GM23338 (cell line): ENCODE measurements around the gene SEH1L. TPM values are rescaled to one million over a fixed set of nuclear protein-coding genes. Genes with fewer than 3 reads are reported as not detected.

ENCODE experiments used
- ATAC-seq: fragments of 200-7000 bp; cut with Tn5 transposase; 3 replicates; pipeline ENCODE4 v1.9.1; 2020
- DNase-seq: peaks from one replicate; pipeline ENCODE4 v3.0.0-alpha.2; 2015; ENCODE audit warnings: low spot score
- H2AFZ ChIP-seq: fragments of 200-600 bp; sonication (generic); 2 replicates; pipeline ENCODE4 v1.8.0; 2016; ENCODE audit warnings: antibody characterized with exemption, mild to moderate bottlenecking, moderate library complexity
- H3F3A ChIP-seq: fragments of 200-600 bp; sonication (generic); replicated peaks from 2 replicates; pipeline ENCODE4 v1.8.0; 2017; ENCODE audit warnings: antibody characterized with exemption, mixed run types, low read depth
- H3K27ac ChIP-seq: fragments of 200-600 bp; sonication (generic); 2 replicates; pipeline ENCODE4 v1.6.1; 2016; ENCODE audit warnings: low read depth
- H3K27me3 ChIP-seq: fragments of 200-600 bp; sonication (generic); 2 replicates; pipeline ENCODE4 v1.8.0; 2016; ENCODE audit warnings: mild to moderate bottlenecking, mixed run types, moderate library complexity; ENCODE audit not compliant: insufficient read depth
- H3K36me3 ChIP-seq: fragments of 200-600 bp; sonication (generic); 2 replicates; pipeline ENCODE4 v1.8.0; 2016; ENCODE audit warnings: mild to moderate bottlenecking; ENCODE audit not compliant: insufficient read depth
- H3K4me1 ChIP-seq: fragments of 200-600 bp; sonication (generic); 2 replicates; pipeline ENCODE4 v1.8.0; 2016; ENCODE audit warnings: mild to moderate bottlenecking, moderate library complexity; ENCODE audit not compliant: insufficient read depth
- H3K4me2 ChIP-seq: fragments of 200-600 bp; sonication (generic); 2 replicates; pipeline ENCODE4 v1.7.1; 2017; ENCODE audit warnings: mixed run types
- H3K4me3 ChIP-seq: fragments of 200-600 bp; sonication (generic); 2 replicates; pipeline ENCODE4 v1.6.1; 2016; ENCODE audit warnings: mixed run types
- H3K79me2 ChIP-seq: fragments of 200-600 bp; sonication (generic); replicated peaks from 2 replicates; pipeline ENCODE4 v1.8.0; 2017; ENCODE audit warnings: mild to moderate bottlenecking; ENCODE audit not compliant: insufficient read depth
- H3K9me2 ChIP-seq: fragments of 200-600 bp; sonication (generic); 2 replicates; pipeline ENCODE4 v1.8.0; 2017; ENCODE audit not compliant: insufficient read depth
- H4K20me1 ChIP-seq: fragments of 200-600 bp; sonication (generic); replicated peaks from 2 replicates; pipeline ENCODE4 v1.8.0; 2017; ENCODE audit warnings: mild to moderate bottlenecking; ENCODE audit not compliant: insufficient read depth
- H3K27ac Mint-ChIP-seq: 2 replicates; pipeline ENCODE4 v1.8.0; 2020; ENCODE audit warnings: inconsistent platforms, mild to moderate bottlenecking, moderate library complexity, mixed read lengths
- H3K27me3 Mint-ChIP-seq: 3 replicates; pipeline ENCODE4 v1.8.0; 2022; ENCODE audit warnings: low read depth, mild to moderate bottlenecking, moderate library complexity, mixed read lengths, inconsistent platforms; ENCODE audit not compliant: insufficient read depth, poor library complexity
- H3K36me3 Mint-ChIP-seq: 3 replicates; pipeline ENCODE4 v1.8.0; 2021; ENCODE audit warnings: low read depth, mild to moderate bottlenecking, inconsistent platforms, moderate library complexity, mixed read lengths
- H3K4me1 Mint-ChIP-seq: 3 replicates; pipeline ENCODE4 v1.8.0; 2020; ENCODE audit warnings: mild to moderate bottlenecking, inconsistent platforms, mixed read lengths
- H3K4me3 Mint-ChIP-seq: 3 replicates; pipeline ENCODE4 v1.8.0; 2021; ENCODE audit warnings: moderate library complexity, mild to moderate bottlenecking, inconsistent platforms, mixed read lengths
- H3K9me3 Mint-ChIP-seq: 3 replicates; pipeline ENCODE4 v1.8.0; 2020; ENCODE audit warnings: moderate library complexity, mild to moderate bottlenecking, inconsistent platforms, mixed read lengths
- CREB1 ChIP-seq: fragments of 250-450 bp; sonication (Bioruptor Pico); IDR thresholded peaks from 2 replicates; pipeline ENCODE4 v1.5.0; 2020; ENCODE audit warnings: low read depth, mild to moderate bottlenecking, moderate library complexity
- CTCF ChIP-seq, 2 experiments: fragments of 200-600 bp in 1 of 2; sonication (generic) in 1 of 2; conservative IDR thresholded peaks; 2 replicates each; pipeline versions ENCODE4 v1.5.1 to v1.6.1; 2016 to 2017; ENCODE audit warnings: antibody characterized with exemption in 2 of 2, low read depth in 2 of 2, mild to moderate bottlenecking in 2 of 2, moderate library complexity in 1 of 2
- ETS1 ChIP-seq: IDR thresholded peaks from 2 replicates; pipeline ENCODE4 v1.6.1; 2016; ENCODE audit warnings: antibody characterized with exemption
- EZH2 ChIP-seq: fragments of 200-600 bp; sonication (generic); IDR thresholded peaks from one replicate; pipeline ENCODE4 v1.8.0; 2017; ENCODE audit warnings: antibody characterized with exemption, mild to moderate bottlenecking, low read depth; ENCODE audit not compliant: unreplicated experiment
- EZH2phosphoT487 ChIP-seq: fragments of 200-600 bp; sonication (generic); IDR thresholded peaks from one replicate; pipeline ENCODE4 v1.8.1; 2018; ENCODE audit warnings: antibody characterized with exemption; ENCODE audit not compliant: unreplicated experiment
- JUNB ChIP-seq: IDR thresholded peaks from one replicate; pipeline ENCODE4 v1.6.1; 2016; ENCODE audit warnings: antibody characterized with exemption; ENCODE audit not compliant: unreplicated experiment
- NANOG ChIP-seq: IDR thresholded peaks from 2 replicates; pipeline ENCODE4 v1.6.1; 2016; ENCODE audit warnings: antibody characterized with exemption, borderline replicate concordance
- POLR2AphosphoS5 ChIP-seq: IDR thresholded peaks from 2 replicates; pipeline ENCODE4 v1.6.1; 2016; ENCODE audit warnings: antibody characterized with exemption, low read depth
- STAT1 ChIP-seq: IDR thresholded peaks from one replicate; pipeline ENCODE4 v1.6.1; 2016; ENCODE audit warnings: antibody characterized with exemption; ENCODE audit not compliant: unreplicated experiment
- ZNF114 ChIP-seq: fragments of 250-450 bp; sonication (Bioruptor Pico); IDR thresholded peaks from 2 replicates; pipeline ENCODE4 v1.5.0; 2020; ENCODE audit warnings: mild to moderate bottlenecking, moderate library complexity
- ZNF331 ChIP-seq: fragments of 250-450 bp; sonication (Bioruptor Pico); IDR thresholded peaks from 2 replicates; pipeline ENCODE4 v1.5.0; 2020; ENCODE audit warnings: low read depth, mild to moderate bottlenecking, moderate library complexity
- polyA plus RNA-seq: library from polyadenylated mRNA; unstranded; fragments of >200 nt; fragmentation: Nextera tagmentation; extraction: Ambion mirVana; gene quantifications from 2 replicates; pipeline ENCODE4 v1.2.1, GENCODE V29; 2016
- total RNA-seq: library from RNA; depleted of rRNA; stranded (reverse); fragments of >200 nt; shearing (Covaris generic); gene quantifications from 2 replicates; pipeline ENCODE4 v1.2.3, GENCODE V29; 2014
- TF ChIP-seq, protein P1 (sequence below): fragments of 250-450 bp; sonication (Bioruptor Pico); IDR thresholded peaks from 2 replicates; pipeline ENCODE4 v1.5.0; 2020; ENCODE audit warnings: mild to moderate bottlenecking, moderate library complexity
- TF ChIP-seq, protein P2 (sequence below): IDR thresholded peaks from one replicate; pipeline ENCODE4 v1.6.1; 2018; ENCODE audit warnings: antibody characterized with exemption; ENCODE audit not compliant: unreplicated experiment

SEH1L gene
- total and polyA plus RNA-seq, 2 experiments from 2014 or later = 46.9 to 72.0 TPM

DNA sequence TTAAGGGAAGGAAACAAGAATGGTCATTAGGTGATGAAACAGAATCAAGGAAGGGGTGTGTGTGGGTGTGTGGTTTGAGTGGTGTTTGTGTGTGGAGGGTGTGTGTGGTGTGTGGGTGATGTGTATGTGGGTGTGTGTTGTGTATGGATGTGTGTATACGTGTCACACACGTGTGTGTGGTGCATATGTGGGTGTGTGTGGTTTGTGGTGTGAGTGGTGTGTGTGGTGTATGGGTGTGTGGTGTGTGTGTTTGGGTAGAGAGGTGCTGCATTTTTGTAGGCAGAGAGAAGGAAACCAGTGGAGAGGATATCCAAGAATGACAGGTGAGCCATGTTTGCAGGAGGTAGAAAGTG is 42.3 kb downstream of the SEH1L start:
- H3K4me2 ChIP-seq = peak overlapping the region; percentile 79
- TF ChIP-seq, protein P1, sequence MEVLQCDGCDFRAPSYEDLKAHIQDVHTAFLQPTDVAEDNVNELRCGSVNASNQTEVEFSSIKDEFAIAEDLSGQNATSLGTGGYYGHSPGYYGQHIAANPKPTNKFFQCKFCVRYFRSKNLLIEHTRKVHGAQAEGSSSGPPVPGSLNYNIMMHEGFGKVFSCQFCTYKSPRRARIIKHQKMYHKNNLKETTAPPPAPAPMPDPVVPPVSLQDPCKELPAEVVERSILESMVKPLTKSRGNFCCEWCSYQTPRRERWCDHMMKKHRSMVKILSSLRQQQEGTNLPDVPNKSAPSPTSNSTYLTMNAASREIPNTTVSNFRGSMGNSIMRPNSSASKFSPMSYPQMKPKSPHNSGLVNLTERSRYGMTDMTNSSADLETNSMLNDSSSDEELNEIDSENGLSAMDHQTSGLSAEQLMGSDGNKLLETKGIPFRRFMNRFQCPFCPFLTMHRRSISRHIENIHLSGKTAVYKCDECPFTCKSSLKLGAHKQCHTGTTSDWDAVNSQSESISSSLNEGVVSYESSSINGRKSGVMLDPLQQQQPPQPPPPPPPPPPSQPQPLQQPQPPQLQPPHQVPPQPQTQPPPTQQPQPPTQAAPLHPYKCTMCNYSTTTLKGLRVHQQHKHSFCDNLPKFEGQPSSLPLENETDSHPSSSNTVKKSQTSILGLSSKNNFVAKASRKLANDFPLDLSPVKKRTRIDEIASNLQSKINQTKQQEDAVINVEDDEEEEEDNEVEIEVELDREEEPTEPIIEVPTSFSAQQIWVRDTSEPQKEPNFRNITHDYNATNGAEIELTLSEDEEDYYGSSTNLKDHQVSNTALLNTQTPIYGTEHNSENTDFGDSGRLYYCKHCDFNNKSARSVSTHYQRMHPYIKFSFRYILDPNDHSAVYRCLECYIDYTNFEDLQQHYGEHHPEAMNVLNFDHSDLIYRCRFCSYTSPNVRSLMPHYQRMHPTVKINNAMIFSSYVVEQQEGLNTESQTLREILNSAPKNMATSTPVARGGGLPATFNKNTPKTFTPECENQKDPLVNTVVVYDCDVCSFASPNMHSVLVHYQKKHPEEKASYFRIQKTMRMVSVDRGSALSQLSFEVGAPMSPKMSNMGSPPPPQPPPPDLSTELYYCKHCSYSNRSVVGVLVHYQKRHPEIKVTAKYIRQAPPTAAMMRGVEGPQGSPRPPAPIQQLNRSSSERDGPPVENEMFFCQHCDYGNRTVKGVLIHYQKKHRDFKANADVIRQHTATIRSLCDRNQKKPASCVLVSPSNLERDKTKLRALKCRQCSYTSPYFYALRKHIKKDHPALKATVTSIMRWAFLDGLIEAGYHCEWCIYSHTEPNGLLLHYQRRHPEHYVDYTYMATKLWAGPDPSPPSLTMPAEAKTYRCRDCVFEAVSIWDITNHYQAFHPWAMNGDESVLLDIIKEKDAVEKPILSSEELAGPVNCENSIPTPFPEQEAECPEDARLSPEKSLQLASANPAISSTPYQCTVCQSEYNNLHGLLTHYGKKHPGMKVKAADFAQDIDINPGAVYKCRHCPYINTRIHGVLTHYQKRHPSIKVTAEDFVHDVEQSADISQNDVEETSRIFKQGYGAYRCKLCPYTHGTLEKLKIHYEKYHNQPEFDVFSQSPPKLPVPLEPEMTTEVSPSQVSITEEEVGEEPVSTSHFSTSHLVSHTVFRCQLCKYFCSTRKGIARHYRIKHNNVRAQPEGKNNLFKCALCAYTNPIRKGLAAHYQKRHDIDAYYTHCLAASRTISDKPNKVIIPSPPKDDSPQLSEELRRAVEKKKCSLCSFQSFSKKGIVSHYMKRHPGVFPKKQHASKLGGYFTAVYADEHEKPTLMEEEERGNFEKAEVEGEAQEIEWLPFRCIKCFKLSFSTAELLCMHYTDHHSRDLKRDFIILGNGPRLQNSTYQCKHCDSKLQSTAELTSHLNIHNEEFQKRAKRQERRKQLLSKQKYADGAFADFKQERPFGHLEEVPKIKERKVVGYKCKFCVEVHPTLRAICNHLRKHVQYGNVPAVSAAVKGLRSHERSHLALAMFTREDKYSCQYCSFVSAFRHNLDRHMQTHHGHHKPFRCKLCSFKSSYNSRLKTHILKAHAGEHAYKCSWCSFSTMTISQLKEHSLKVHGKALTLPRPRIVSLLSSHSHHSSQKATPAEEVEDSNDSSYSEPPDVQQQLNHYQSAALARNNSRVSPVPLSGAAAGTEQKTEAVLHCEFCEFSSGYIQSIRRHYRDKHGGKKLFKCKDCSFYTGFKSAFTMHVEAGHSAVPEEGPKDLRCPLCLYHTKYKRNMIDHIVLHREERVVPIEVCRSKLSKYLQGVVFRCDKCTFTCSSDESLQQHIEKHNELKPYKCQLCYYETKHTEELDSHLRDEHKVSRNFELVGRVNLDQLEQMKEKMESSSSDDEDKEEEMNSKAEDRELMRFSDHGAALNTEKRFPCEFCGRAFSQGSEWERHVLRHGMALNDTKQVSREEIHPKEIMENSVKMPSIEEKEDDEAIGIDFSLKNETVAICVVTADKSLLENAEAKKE (CRISPR knock-in tag) = no peak
- TF ChIP-seq NANOG (no peak), ZNF114 (no peak), JUNB (no peak), CREB1 (CRISPR knock-in tag) (no peak), EZH2 (no peak), STAT1 (no peak), EZH2phosphoT487 (no peak), ETS1 (no peak), CTCF (conservative IDR thresholded peaks at IDR 0.05; ENCODE audit: low read depth in 2 of 2) (no peak), ZNF331 (CRISPR knock-in tag) (no peak), POLR2AphosphoS5 (no peak)
- TF ChIP-seq, protein P2, sequence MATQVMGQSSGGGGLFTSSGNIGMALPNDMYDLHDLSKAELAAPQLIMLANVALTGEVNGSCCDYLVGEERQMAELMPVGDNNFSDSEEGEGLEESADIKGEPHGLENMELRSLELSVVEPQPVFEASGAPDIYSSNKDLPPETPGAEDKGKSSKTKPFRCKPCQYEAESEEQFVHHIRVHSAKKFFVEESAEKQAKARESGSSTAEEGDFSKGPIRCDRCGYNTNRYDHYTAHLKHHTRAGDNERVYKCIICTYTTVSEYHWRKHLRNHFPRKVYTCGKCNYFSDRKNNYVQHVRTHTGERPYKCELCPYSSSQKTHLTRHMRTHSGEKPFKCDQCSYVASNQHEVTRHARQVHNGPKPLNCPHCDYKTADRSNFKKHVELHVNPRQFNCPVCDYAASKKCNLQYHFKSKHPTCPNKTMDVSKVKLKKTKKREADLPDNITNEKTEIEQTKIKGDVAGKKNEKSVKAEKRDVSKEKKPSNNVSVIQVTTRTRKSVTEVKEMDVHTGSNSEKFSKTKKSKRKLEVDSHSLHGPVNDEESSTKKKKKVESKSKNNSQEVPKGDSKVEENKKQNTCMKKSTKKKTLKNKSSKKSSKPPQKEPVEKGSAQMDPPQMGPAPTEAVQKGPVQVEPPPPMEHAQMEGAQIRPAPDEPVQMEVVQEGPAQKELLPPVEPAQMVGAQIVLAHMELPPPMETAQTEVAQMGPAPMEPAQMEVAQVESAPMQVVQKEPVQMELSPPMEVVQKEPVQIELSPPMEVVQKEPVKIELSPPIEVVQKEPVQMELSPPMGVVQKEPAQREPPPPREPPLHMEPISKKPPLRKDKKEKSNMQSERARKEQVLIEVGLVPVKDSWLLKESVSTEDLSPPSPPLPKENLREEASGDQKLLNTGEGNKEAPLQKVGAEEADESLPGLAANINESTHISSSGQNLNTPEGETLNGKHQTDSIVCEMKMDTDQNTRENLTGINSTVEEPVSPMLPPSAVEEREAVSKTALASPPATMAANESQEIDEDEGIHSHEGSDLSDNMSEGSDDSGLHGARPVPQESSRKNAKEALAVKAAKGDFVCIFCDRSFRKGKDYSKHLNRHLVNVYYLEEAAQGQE = no peak
- H3K27me3 ChIP-seq = no peaks in the 10 kb centered on the region
- ATAC-seq (no peak), DNase-seq (no peak)
- H3K79me2 ChIP-seq = peaks cover 37% of the 10 kb centered on the region
- H3K27ac ChIP-seq = peak overlapping the region; percentile 85
- peaks cover 10% of the 10 kb centered on the region for H3K4me1 ChIP-seq
- Mint-ChIP-seq H3K27me3 (peaks cover 12% of the 10 kb centered on the region), H3K4me1 (peaks cover 9% of the 10 kb centered on the region), H3K36me3 (peaks cover 7% of the 10 kb centered on the region), H3K4me3 (peak overlapping the region; percentile 97), H3K9me3 (no peaks in the 10 kb centered on the region; the same call in 2 of the 3 replicates), H3K27ac (peak overlapping the region; percentile 96)
- no peaks in the 10 kb centered on the region; the same call in 1 of the 2 replicates for H3F3A ChIP-seq
- peak overlapping the region; percentile 79 for H3K4me3 ChIP-seq
- no peak overlapping the region for H2AFZ ChIP-seq
- H3K36me3 ChIP-seq = 0 out of 2 replicates have a peak, but pooled peaks cover 7% of the 10 kb centered on the region
- H4K20me1 ChIP-seq = peaks cover 16% of the 10 kb centered on the region
- no peaks in the 10 kb centered on the region for H3K9me2 ChIP-seq
